ENCODE measurements around the gene PRPSAP1.

GRCh38 chr17:76274112-76274956, 79.4 kb downstream of the PRPSAP1 start:
- TF ChIP-seq CTCF (IDR thresholded peaks at IDR 0.05) (no peak), POLR2A (IDR thresholded peaks at IDR 0.05) (no peak)

All from vagina (tissue), 2 donors.